Stimulated activated CD8-positive, alpha-beta memory T cell treated with anti-CD3 and anti-CD28 coated beads, Interleukin-7, amount 100 ng/mL, for 48 hours (primary cell): ENCODE measurements around the gene SPRR2B.
"Not testable (repeated sequence)": the region's sequence is repeated elsewhere in the genome, so short reads cannot be mapped to it uniquely, and the experiment has no call there.

Source experiments
- DNase-seq, 2 donors: peaks; one replicate each; pipeline ENCODE4 v3.0.0-alpha.2; 2020; ENCODE audit warnings: low read depth in 1 of 2; ENCODE audit errors: extremely low read depth in 1 of 2

SPRR2B gene

DNA sequence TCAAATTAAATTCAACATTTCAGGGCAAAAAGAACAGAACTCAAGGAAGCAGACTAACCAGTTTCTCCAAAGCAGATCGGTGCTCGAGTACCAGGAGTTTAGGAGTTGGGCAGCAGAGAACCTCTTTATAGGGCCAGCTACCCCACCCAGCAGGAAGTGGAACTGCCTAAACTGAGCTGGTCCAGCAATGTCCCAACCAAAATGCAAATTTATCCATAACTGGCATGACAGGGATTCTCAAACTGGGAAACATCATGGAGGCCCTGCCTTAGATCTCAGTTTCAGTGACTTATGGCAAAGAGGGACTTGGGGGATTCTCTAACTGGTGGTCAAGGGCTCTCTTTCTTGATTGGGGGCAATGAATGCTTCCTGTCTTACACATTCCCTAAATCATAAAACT lies at the start of gene SPRR2B:
TSS of gene SPRR2B (minus strand) at position 101 of the 400 bp plus-strand sequence. CDS start 772 bp downstream, outside the sequence.
- no peak for DNase-seq

DNA sequence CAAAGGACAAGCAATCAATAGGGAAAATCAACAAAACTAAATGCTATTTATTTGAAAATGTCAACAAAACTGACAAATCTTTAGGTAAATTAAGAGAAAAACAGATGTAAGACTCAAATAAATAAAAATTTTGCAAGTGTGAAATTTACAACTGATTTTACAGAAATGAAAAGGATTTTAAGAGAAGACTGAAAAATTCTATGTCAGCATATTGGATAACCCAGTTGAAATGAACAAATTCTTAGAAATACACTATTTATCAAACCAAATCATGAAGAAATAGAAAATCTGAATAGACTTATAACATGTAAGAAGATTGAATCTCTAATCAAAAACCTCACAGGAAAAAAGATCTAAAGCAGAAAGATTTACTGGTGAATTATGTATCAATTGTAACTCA lies 49.5 kb upstream of the SPRR2B start:
- DNase-seq, result no peak

DNA sequence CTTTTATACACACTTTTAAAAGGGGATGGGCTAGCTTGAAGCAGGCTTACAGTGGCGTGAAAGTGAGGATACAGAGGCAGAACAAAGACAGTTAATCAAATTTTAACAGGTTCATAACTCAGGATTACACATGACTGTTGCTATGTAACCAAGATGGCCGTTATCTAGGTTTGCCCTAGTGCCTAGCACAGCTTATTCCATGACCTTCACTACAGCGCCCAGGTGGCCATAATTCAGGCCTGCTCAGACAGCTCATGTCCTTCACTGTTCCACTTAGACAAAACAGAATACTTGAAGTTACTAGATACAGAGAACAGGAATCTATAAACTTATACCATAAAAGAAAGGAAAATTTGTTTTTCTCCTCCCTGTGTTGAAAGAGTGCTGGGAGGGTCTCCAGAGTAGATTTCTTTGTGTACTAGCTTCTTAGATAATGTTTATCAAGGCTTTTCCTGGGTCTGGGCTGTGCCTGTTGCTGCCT lies 48.1 kb upstream of the SPRR2B start:
- no peak for DNase-seq

DNA sequence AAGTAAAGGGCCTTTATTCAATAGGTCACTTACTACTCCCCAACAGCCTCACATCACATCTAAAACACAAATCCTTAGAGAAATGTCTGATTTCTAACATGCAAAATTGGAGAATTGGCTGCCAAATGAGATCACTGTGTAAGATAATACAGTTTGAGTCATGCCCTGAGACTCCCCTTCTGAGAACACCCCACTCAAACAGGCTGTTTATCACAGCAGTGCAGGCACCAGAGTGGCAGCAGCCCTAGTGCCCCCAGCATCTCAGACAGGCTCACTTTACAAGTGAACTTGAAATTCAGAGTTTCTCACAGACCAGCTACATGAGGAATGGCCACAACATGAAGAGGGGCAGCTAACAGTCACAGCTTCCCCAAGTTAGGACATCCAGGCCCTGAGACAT lies 43.9 kb upstream of the SPRR2B start:
- not testable (repeated sequence) for DNase-seq

DNA sequence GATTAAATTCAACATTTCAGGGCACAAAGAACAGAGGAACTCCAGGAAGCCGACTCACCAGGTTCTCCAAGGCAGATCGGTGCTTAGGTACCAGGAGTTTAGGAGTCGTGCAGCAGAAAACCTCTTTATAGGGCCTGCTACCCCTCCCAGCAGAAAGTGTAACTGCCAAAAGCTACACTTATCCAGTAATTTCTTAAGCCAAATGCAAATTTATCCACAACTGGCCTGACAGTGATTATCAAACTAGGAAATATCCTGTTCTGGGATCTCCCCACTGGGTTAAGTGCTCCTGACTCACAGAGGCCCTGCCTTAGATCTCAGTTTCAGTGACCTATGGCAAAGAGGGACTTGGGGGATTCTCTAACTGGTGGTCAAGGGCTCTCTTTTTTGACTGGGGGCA lies 42.0 kb upstream of the SPRR2B start, which contains the start of gene SPRR2F:
TSS of gene SPRR2F (minus strand) at position 101 of the 400 bp plus-strand sequence. CDS start 783 bp downstream, outside the sequence.
- DNase-seq, result no peak

DNA sequence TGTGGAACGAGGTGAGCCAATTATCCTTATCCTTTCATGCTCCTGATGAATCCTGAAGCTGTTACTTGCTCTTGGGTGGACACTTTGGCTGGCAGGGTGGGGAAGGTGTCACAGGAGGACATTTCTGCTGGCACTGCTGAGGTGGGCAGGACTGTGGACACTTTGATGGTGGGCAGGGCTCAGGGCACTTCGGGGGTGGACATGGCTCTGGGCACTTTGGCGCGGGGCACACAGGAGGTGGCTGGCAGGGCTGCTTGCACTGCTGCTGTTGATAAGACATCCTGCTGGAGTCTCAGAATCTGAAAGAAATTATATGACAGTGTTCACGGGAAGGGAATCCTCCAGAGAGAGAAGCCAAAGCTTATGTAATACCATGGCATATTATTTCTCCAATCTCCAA lies 41.0 kb upstream of the SPRR2B start:
- not testable (repeated sequence) for DNase-seq

DNA sequence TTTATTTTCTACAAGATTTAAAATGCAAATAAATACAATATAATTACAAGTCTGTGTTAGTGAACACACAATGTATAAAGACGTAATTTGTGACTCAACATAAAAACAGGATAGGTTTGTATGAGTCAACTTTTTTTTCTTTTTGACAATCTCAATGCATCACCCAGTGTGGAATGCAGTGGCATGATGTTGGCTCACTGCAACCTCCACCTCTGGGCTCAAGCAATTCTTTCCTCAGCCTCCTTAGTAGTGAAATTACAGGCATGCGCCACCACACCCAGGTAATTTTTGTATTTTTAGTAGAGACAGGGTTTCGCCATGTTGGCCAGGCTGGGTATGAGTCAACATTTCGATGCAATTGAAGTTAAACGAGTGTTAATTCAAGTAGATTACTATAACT lies 28.8 kb upstream of the SPRR2B start:
- no peak for DNase-seq

DNA sequence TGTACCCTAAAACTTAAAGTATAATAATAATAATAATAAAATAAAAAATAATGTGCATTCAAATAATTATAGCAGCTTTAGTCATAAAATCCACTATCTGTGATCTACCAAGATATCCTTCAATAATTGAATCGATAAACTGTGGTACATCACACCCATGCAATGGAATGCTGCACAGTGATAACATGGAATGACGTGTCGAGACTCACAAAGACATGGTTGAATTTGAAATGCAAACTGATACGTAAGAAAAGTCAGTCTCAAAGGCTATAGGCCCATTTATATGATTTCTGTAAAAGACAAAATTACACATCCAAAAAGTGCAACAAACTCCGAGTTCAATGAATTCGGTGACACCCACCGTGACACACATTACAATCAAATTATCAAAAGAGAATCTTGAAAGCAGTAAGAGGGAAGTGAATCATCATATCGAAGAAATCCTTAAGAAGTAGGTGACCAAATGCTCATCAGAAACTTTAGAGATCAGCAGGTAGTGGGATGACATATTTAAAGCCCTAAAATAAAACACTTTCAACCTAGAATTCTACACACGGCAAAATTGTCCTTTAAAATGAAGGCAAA lies 28.1 kb upstream of the SPRR2B start:
- DNase-seq, result no peak

DNA sequence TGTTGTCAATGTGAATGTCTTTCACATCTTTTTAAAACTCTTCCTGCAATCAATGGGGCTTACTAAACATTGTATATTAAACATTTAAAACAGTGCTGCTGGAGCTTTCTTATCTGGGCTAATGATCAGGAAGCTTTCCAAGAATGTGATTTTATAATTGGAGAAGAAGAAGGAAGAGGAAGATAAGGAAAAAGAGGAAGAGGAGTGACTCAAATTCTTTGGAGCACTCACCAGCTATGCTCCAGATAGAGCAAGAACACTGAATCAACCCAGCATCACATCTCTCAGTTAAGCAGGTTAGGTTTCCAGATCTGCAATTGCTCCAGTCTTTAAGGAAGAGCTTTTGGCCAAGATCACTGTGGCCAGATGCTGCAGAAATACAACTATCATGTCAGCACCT lies 24.4 kb upstream of the SPRR2B start:
- DNase-seq, result no peak

DNA sequence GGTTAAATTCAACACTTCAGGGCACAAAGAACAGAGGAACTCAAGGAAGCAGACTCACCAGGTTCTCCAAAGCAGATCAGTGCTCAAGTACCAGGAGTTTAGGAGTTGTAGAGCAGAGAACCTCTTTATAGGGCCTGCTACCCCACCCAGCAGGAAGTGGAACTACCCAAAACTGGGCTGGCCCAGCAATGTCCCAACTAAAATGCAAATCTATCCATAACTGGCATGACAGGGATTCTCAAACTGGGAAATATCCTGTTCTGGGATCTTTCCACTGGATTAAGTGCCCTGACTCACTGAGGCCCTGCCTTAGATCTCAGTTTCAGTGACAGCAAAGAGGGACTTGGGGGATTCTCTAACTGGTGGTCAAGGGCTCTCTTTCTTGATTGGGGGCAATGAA lies 23.0 kb upstream of the SPRR2B start, which contains the start of gene SPRR2E:
TSS of gene SPRR2E (minus strand) at position 101 of the 400 bp plus-strand sequence. CDS start 775 bp downstream, outside the sequence.
- DNase-seq, result no peak

DNA sequence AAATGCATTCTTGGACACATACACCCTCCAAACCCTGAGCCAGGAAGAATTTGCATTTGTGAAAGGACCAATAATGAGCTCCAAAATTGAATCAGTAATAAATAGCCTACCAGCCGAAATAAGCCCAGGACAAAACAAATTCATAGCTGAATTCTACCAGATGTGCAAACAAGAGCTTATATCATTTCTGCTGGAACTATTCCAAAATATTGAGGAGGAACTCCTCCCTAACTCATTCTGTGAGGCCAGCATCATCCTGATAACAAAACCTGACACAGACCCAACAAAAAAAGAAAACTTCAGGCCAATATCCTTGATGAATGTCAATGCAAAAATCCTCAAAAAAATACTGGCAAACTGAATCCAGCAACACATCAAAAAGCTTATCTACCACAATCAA lies 16.2 kb upstream of the SPRR2B start:
- no peak for DNase-seq

DNA sequence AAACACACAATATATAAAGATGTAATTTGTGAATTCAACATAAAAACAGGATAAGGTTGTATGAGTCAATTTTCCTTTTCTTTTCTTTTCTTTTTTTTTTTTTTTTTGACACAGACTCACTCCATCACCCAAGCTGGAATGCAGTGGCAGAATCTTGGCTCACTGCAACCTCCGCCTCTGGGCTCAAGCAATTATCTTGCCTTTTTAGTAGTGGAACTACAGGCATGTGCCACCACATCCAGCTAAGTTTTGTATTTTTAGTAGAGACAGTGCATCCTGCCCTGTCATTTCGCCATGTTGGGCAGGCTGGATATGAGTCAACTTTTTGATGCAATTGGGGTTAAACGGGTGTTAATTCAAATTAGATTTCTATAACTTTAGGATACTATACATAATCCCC lies 10.3 kb upstream of the SPRR2B start:
- DNase-seq, result no peak

DNA sequence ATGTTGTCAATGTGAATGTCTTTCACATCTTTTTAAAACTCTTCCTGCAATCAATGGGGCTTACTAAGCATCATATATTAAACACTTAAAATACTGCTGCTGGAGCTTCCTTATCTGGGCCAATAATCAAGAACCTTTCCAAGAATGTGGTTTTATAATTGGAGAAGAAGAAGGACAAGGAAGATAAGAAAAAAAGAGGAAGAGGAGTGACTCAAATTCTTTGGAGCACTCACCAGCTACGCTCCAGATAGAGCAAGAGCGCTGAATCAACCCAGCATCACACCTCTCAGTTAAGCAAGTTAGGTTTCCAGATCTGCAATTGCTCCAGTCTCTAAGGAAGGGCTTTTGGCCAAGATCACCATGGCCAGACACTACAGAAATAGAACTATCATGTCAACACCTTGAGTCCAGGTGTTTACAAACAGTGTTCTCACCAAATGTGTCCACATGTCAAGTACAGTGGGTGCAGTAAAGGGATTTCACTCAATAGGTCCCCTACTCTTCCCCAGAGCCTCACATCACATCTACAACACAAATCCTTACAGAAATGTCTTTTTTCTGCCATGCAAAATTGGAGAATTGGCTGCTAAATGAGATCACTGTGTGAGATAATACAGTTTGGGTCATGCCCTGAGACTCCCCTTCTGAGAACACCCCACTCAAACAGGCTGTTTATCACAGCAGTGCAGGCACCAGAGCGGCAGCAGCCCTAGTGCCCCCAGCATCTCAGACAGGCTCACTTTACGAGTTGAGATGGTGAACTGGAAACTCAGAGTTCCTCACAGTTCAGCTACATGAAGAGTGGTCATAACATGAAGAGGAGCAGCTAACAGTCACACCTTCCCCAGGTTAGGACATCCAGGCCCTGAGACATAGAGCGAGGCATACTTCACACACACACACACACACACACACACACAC lies 1.7 kb upstream of the SPRR2B start:
- no peak for DNase-seq

DNA sequence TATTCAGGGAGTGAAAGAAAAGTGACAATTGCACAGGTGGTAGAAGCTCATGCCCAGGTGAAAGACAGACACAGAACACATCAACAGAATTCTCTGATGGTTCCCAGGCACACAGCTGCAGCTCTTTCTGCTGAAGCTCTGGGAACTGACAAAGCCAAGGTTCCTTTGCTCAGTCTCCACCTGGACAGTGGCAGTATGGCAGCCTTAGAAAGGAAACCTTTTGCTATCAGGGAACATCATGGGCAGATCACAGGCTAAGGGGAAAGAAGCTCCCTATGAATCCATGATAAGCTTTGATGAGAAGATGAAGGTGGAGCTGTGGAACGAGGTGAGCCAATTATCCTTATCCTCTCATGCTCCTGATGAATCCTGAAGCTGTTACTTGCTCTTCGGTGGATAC lies 1.2 kb downstream of the SPRR2B start:
- DNase-seq, result no peak

DNA sequence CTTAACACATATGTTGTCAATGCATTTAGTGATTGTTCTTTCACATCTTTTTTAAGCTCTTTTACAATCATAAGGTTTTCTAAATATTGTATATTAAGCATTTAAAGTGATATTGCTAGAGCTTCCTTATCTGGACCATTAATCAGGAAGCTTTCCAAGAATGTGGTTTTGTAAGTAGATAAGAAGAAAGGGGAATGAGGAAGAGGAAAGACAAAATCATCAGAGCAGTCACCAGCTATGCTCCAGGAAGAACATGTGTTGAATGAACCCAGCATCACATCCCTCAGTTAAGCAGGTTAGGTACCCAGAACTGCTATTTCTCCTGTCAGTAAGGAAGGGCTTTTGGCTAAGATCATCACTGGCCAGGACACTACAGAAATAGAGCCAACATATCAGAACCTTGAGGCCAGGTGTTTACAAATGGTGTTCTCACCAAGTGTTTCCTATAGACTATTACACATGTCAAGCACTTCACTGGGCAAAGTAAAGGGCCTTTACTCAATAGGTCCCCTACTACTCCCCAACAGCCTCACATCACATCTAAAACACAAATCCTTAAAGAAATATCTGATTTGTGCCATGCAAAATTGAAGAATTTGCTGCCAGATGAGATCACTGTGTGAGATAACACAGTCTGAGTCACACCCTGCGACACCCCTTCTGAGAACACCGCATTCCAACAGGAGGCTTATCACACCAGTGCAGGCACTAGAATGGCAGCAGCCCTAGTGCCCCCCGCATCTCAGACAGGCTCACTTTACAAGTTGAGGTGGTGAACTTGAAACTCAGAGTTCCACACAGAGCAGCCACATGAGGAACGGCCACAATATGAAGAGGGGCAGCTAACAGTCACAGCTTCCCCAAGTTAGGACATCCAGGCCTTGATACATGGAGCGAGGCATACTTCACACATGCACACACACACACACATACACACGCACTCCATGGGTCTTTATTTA lies 12.3 kb downstream of the SPRR2B start:
- DNase-seq, result no peak

DNA sequence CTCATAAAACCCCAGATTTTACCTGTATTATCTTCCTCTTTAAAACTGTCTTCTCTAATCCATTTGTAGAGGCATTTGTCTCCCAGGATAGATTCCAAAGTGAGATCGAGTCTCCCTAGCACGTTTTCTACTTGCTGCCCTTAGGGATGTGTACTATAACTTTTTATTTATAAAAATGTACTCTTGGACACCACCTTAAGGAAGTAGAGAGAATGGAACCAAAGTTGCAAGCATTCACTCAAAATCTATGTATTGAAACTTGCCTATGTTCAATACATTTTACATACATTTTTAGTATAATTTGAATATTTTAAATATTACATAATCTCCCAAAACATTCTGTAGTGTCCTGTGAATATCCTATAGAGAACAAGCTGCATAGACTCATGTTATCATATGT lies 13.3 kb downstream of the SPRR2B start:
- no peak for DNase-seq

DNA sequence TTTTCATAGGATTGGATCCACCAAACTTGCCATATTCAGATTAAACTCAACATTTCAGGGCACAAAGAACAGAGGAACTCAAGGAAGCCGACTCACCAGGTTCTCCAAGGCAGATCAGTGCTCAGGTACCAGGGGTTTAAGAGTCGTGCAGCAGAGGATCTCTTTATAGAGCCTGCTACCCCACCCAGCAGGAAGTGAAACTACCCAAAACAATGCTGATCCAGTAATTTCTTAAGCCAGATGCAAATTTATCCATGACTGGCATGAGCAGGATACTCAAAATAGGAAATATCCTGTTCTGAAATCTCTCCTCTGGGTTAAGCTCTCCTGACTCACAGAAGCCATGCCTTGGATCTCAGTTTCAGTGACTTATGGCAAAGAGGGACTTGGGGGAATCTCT lies 14.0 kb downstream of the SPRR2B start, which contains the start of gene SPRR2A:
TSS of gene SPRR2A (minus strand) at position 138 of the 400 bp plus-strand sequence. CDS start 777 bp downstream, outside the sequence.
- no peak for DNase-seq

DNA sequence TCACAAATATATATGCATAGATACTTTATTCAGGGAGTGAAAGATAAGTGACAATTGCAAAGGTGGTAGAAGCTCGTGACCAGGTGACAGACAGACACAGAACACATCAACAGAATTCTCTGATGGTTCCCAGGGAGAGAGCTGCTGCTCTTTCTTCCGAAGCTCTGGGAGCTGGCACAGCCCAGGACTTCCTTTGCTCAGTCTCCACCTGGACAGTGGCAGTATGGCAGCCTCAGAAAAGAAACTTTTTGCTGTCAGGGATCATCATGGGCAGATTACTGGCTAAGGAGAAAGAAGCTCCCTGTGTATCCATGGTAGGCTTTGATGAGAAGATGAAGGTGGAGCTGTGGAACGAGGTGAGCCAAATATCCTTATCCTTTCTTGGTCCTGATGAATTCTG lies 15.3 kb downstream of the SPRR2B start:
- not testable (repeated sequence) for DNase-seq

DNA sequence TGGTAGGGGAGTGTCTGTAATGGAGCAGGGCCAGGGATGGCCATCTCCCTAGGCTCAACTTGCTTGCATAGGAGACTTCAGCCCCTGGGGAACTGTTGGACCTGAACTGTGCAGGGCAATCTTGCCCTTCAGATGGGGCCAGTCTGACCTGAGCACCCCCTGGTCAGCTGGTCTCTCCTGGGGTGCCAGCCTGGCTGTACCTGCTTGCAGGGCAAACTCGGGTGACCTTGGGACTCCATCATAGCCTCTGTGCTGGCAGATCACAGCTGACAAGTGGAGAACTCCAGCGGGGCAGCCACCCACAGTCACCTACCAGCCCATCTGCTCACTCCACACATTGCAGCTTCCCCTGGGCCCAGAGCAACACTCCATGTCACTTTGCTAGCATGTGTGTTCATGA lies 22.2 kb downstream of the SPRR2B start:
- no peak for DNase-seq

DNA sequence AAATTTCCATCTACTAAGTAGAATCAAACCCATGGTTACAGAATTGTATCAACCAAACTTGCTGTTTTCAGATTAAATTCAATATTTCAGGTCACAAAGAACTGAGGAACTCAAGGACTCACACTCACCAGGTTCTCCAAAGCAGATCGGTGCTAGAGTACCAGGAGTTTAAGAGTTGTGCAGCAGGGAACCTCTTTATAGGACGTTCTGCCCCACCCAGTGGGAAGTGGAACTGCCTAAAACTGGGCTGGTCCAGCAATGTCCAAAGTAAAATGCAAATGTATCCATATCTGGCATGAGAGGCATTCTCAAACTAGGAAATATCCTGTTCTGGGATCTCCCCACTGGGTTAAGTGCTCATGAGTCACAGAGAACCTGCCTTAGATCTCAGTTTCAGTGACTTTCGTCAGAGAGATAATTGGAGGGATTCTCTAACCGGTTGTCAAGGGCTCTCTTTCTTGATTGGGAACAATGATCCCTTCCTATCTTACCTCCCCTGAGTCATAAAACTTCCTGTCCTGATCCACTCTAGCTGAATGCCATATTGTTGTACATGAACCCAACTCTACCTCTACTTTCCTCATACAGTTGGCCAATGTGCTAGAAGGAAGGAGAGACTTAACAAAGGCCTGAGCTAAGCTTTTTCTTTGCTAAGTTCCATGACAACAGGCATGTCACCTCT lies 30.3 kb downstream of the SPRR2B start, which contains the start of gene SPRR2D:
TSS of gene SPRR2D (minus strand) at position 171 of the 682 bp plus-strand sequence. CDS start 774 bp downstream, outside the sequence.
- no peak for DNase-seq
